Mesendoderm (in vitro differentiated cells): ENCODE results near the gene CACNA2D2.

Source experiments
- DNase-seq: peaks from one replicate; pipeline ENCODE4 v3.0.0; 2013
- H2AK5ac ChIP-seq: 2 replicates; pipeline ENCODE4 v1.6.1; 2013; ENCODE audit warnings: low read length, inconsistent platforms
- H2BK120ac ChIP-seq: 2 replicates; pipeline ENCODE4 v1.6.1; 2013; ENCODE audit warnings: low read depth, mild to moderate bottlenecking, low read length, moderate library complexity, mixed read lengths
- H2BK15ac ChIP-seq: replicated peaks from 2 replicates; pipeline ENCODE4 v1.6.1; 2013; ENCODE audit warnings: low read depth, mild to moderate bottlenecking, moderate library complexity
- H2BK5ac ChIP-seq: 2 replicates; pipeline ENCODE4 v1.6.1; 2013; ENCODE audit warnings: low read length, inconsistent platforms
- H3K18ac ChIP-seq: 2 replicates; pipeline ENCODE4 v1.6.1; 2013; ENCODE audit warnings: mild to moderate bottlenecking, low read length, mixed read lengths
- H3K23ac ChIP-seq: one replicate; pipeline ENCODE4 v1.6.1; 2013; ENCODE audit warnings: low read length
- H3K27ac ChIP-seq: 2 replicates; pipeline ENCODE4 v1.5.1; 2013; ENCODE audit warnings: low read depth, mild to moderate bottlenecking, inconsistent platforms, low read length, moderate library complexity
- H3K27me3 ChIP-seq: 2 replicates; pipeline ENCODE4 v1.6.1; 2013; ENCODE audit warnings: low read length, control low read depth, mild to moderate bottlenecking, inconsistent platforms; ENCODE audit not compliant: insufficient read depth, poor library complexity
- H3K36me3 ChIP-seq: 2 replicates; pipeline ENCODE4 v1.6.1; 2013; ENCODE audit warnings: low read length, inconsistent platforms; ENCODE audit not compliant: control insufficient read depth, insufficient read depth
- H3K4ac ChIP-seq: one replicate; pipeline ENCODE4 v1.6.1; 2013; ENCODE audit warnings: low read depth, mild to moderate bottlenecking, low read length, moderate library complexity
- H3K4me1 ChIP-seq: 2 replicates; pipeline ENCODE4 v1.6.1; 2013; ENCODE audit warnings: low read depth, low read length, inconsistent platforms; ENCODE audit not compliant: control insufficient read depth
- H3K4me2 ChIP-seq: 2 replicates; pipeline ENCODE4 v1.6.1; 2013; ENCODE audit warnings: low read length
- H3K4me3 ChIP-seq: 2 replicates; pipeline ENCODE4 v1.5.1; 2013; ENCODE audit warnings: mild to moderate bottlenecking, low read length
- H3K56ac ChIP-seq: one replicate; pipeline ENCODE4 v1.6.1; 2013; ENCODE audit warnings: low read length
- H3K79me1 ChIP-seq: 2 replicates; pipeline ENCODE4 v1.6.1; 2013; ENCODE audit warnings: low read length, inconsistent platforms
- H3K79me2 ChIP-seq: 2 replicates; pipeline ENCODE4 v1.6.1; 2013; ENCODE audit warnings: mild to moderate bottlenecking, low read length; ENCODE audit not compliant: control insufficient read depth, insufficient read depth
- H3K9ac ChIP-seq: 2 replicates; pipeline ENCODE4 v1.6.1; 2013; ENCODE audit warnings: low read length, inconsistent platforms
- H4K5ac ChIP-seq: one replicate; pipeline ENCODE4 v1.6.1; 2013; ENCODE audit warnings: low read length
- H4K8ac ChIP-seq: one replicate; pipeline ENCODE4 v1.6.1; 2013; ENCODE audit warnings: low read depth, mild to moderate bottlenecking, control low read depth, low read length, moderate library complexity
- WGBS: extraction: QIAGEN DNeasy Blood & Tissue Kit; methylation state at CpG from one replicate; pipeline ENCODE4 v1.1.7; 2013; ENCODE audit warnings: low lambda C conversion rate, missing lambda C conversion rate; ENCODE audit not compliant: insufficient coverage; ENCODE audit errors: extremely low coverage; 5-methylcytosine and 5-hydroxymethylcytosine counted together

CACNA2D2 gene

DNA sequence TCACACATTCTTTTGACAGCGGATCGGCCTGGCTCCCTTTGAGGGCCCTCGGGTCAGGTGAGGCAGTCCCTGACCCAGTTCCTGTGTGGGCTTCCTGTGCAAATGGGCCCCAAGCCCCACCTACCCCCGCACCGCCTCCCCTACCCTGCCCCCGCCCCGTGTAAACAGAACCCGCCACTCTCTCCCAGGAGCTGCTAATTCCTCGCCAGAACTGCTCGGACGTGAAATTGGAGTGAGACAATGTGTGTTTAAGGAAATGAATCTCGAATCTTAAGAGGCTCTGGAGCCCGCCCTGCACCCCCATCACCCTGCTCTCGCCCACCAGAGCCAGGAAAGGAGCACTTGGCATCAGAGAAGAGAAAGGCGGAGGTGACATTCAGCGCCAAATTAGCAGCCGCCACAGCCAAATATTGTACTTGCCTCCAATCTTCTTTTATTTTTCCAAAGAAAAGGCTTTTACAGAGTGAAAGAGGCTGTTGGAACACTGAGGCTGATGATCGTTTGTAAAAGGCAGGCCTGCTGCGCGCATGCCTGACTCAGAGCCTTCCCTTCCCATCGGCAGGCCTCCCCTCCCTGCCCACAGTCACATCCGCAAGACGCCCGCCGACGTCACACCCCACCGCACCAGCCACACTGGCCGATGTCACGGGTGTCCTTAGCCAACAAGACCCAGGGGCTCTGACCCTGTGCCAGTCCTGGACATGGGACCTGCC lies 53.1 kb downstream of the CACNA2D2 start:
- Histone ChIP-seq H3K79me1 (no peaks in the 10 kb centered on the region), H4K8ac (no peak overlapping the region), H3K4me3 (no peak overlapping the region), H3K4me1 (peaks cover 15% of the 10 kb centered on the region), H2BK120ac (no peak overlapping the region), H3K36me3 (no peaks in the 10 kb centered on the region), H3K23ac (no peak overlapping the region), H3K56ac (peak overlapping the region; percentile 46), H3K9ac (peak overlapping the region; percentile 18), H3K18ac (no peak overlapping the region), H2BK15ac (no peak overlapping the region), H4K5ac (no peak overlapping the region), H3K27ac (no peak overlapping the region), H3K79me2 (no peaks in the 10 kb centered on the region), H3K27me3 (no peaks in the 10 kb centered on the region), H3K4ac (no peak overlapping the region), H2AK5ac (no peak overlapping the region), H3K4me2 (no peak overlapping the region), H2BK5ac (no peak overlapping the region)
- WGBS, result no CpG with 5 or more reads among the region's 29 CpGs
- no peak for DNase-seq

DNA sequence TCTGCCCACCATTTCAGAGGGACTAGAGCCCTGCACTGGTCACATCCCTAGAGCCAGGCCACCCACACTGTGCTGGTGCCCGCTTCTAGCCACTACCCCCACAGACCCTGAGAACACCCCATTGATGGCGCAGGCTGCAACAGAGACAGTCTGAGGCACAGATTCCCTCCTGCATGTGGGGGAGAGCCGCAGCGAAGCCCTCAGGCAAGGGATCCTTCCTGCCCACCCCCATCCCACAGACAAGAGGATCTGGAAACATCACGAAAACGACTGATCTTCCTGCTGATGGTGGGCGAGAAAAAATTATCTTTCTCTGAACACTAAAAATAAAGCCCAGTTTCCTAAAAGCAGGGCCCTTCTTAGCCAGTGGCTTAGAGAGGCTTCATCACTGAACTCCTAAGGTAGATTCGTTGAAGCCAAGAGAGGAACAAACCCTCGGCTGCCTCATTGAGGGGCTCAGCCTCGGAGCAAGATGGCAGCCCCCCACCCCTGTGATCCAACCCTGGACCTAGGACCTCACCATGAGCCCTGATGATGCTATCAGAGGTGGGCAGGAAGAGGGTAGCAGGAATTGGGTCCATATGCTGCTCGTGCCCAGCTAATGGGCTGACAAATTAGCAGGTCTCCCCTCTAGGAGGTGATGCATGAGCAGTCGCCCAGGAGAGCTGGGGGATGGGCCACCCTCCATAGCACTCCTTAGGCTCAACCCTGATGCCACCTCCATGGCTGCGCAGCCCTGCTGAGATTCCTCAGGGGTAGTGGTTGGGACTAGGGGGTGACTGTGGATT lies 54.5 kb downstream of the CACNA2D2 start:
- Histone ChIP-seq H2AK5ac (no peak overlapping the region), H3K18ac (no peak overlapping the region), H3K27me3 (no peaks in the 10 kb centered on the region), H4K8ac (no peak overlapping the region), H3K4me1 (peaks cover 13% of the 10 kb centered on the region), H3K4me2 (no peak overlapping the region), H3K79me1 (no peaks in the 10 kb centered on the region), H3K9ac (no peak overlapping the region), H2BK15ac (no peak overlapping the region), H3K4ac (no peak overlapping the region), H3K27ac (no peak overlapping the region), H3K23ac (no peak overlapping the region), H3K56ac (no peak overlapping the region), H3K79me2 (no peaks in the 10 kb centered on the region), H3K4me3 (no peak overlapping the region), H4K5ac (no peak overlapping the region), H3K36me3 (no peaks in the 10 kb centered on the region), H2BK5ac (no peak overlapping the region), H2BK120ac (no peak overlapping the region)
- no CpG with 5 or more reads among the region's 13 CpGs for WGBS
- DNase-seq, result no peak

DNA sequence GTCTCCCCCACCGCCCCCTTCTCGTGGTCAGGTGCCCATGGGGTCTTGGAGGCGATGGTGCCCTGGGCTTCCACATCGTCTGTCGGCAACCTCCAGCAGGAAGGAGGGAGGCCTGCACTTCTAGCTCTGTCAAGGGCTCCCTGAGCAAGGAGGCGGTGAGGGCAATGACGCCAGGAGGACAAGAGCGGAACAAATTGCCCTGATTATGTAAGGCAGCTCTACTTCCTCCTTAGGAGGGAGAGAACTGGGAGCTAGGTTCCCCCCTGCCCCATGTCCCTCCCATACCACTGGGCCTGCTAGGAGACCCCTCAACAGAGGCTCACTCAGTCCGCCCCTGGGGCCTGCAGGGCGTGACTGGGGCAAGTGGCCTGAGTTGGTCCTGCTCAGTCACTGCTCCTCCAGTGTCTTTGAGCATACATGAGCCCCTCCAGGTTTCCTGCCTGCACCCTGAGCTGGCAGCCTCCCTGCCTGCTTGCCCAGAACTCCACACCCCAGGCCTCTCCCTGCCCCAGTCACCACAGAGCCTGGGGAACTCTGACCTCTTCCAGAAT lies 56.1 kb downstream of the CACNA2D2 start:
- Histone ChIP-seq H2AK5ac (no peak overlapping the region), H4K5ac (no peak overlapping the region), H3K4me1 (peaks cover 13% of the 10 kb centered on the region), H3K4ac (no peak overlapping the region), H3K18ac (no peak overlapping the region), H3K27me3 (no peaks in the 10 kb centered on the region), H3K4me2 (no peak overlapping the region), H3K36me3 (no peaks in the 10 kb centered on the region), H4K8ac (no peak overlapping the region), H3K4me3 (no peak overlapping the region), H3K9ac (no peak overlapping the region), H3K23ac (no peak overlapping the region), H3K27ac (no peak overlapping the region), H2BK15ac (no peak overlapping the region), H2BK120ac (no peak overlapping the region), H3K79me2 (no peaks in the 10 kb centered on the region), H2BK5ac (no peak overlapping the region), H3K56ac (peak overlapping the region; percentile 20), H3K79me1 (no peaks in the 10 kb centered on the region)
- WGBS, result no CpG with 5 or more reads among the region's 10 CpGs
- DNase-seq, result no peak

DNA sequence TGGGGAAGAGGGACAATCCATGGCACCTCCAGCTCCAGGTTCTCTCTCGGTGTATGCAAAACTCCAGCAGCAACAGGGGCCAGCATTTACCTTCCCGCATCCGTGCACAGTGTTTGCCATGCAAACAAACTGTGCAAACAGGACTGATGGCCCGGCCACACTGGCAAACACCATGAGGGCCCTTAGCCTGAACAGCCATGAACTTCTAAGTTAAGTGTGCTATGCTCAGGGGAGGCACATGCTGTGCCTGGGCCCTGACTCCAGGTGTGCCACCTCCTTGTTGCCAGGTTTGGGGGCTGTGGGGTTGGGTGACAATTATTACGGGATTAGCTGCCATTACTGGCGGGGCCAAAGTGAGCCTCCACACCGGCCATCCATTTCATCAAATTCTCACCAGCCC lies 57.5 kb downstream of the CACNA2D2 start:
- H4K8ac ChIP-seq, result no peak overlapping the region
- no CpG with 5 or more reads among the region's 7 CpGs for WGBS
- no peaks in the 10 kb centered on the region for H3K27me3 ChIP-seq
- no peak overlapping the region for H3K18ac ChIP-seq
- H2BK5ac ChIP-seq, result no peak overlapping the region
- no peaks in the 10 kb centered on the region for H3K36me3 ChIP-seq
- H3K4ac ChIP-seq, result no peak overlapping the region
- no peak overlapping the region for H3K23ac ChIP-seq
- H3K56ac ChIP-seq, result no peak overlapping the region
- no peak overlapping the region for H2BK120ac ChIP-seq
- no peak overlapping the region for H3K9ac ChIP-seq
- H2BK15ac ChIP-seq, result no peak overlapping the region
- H3K79me1 ChIP-seq, result no peaks in the 10 kb centered on the region
- H2AK5ac ChIP-seq, result no peak overlapping the region
- H3K4me1 ChIP-seq, result peaks cover 13% of the 10 kb centered on the region
- no peak overlapping the region for H4K5ac ChIP-seq
- no peaks in the 10 kb centered on the region for H3K79me2 ChIP-seq
- DNase-seq, result no peak
- no peak overlapping the region for H3K4me2 ChIP-seq
- H3K4me3 ChIP-seq, result no peak overlapping the region
- H3K27ac ChIP-seq, result no peak overlapping the region

DNA sequence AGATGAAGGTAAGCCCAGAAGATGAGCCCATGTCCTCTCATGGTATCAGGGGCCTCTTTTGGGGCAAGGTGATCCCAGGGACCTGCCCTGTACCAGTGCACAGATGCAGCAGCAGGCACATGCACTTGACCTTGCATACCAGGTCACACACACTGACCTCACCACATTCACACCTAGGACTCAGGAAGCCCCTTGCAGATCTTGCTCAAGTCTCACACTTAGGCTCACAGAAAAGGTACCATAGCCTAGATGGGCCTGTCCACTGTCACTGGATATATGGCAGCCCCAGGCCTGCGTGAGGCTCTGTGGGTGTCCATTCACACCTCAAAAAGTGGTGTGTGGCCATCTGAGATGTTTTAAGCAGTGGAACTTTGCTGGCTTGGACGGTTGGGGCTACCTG lies 58.7 kb downstream of the CACNA2D2 start:
- Histone ChIP-seq H2AK5ac (no peak overlapping the region), H2BK120ac (no peak overlapping the region), H3K9ac (no peak overlapping the region), H3K36me3 (no peaks in the 10 kb centered on the region), H3K4me2 (no peak overlapping the region), H4K5ac (no peak overlapping the region), H3K4me3 (no peak overlapping the region), H3K27me3 (no peaks in the 10 kb centered on the region), H4K8ac (no peak overlapping the region), H3K56ac (no peak overlapping the region), H3K18ac (no peak overlapping the region), H3K4me1 (peaks cover 8% of the 10 kb centered on the region), H3K27ac (no peak overlapping the region), H2BK15ac (no peak overlapping the region), H3K79me2 (no peaks in the 10 kb centered on the region), H3K23ac (no peak overlapping the region), H3K4ac (no peak overlapping the region), H2BK5ac (no peak overlapping the region), H3K79me1 (no peaks in the 10 kb centered on the region)
- DNase-seq, result no peak
- no CpG with 5 or more reads among the region's 2 CpGs for WGBS
